Breast epithelium (tissue), 3 donors: ENCODE data around the gene USP22.

Source experiments
- POLR2A ChIP-seq: fragments of 450-650 bp; IDR thresholded peaks from one replicate; pipeline ENCODE4 v1.6.1; 2016; ENCODE audit warnings: antibody characterized with exemption, mild to moderate bottlenecking, moderate library complexity
- TF ChIP-seq, protein P1 (sequence below), 3 donors: fragments of 450-650 bp; IDR thresholded peaks; one replicate each; pipeline ENCODE4 v1.5.1; 2016 to 2017; ENCODE audit warnings: antibody characterized with exemption in 3 of 3, mild to moderate bottlenecking in 3 of 3, moderate library complexity in 3 of 3

DNA sequence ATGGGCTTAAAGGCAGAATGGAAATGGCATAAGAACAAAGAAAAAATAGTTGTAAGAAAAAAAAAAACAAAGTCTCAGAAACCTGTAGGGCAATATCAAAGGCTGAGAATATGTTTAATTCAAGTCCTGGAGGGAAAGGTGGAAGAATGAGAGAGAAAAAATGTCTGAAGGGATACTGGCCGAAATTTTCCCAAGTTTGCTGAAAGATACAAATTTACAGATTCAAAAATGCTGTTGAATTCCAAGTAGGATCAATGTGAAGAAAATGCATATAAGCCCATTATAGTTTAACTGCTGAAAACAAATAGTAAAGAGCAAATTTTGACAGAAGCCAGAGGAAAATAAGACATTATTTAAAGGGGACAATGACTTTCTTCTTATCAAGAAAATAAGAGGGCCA lies 6.6 kb upstream of the USP22 start:
- TF ChIP-seq, protein P1, sequence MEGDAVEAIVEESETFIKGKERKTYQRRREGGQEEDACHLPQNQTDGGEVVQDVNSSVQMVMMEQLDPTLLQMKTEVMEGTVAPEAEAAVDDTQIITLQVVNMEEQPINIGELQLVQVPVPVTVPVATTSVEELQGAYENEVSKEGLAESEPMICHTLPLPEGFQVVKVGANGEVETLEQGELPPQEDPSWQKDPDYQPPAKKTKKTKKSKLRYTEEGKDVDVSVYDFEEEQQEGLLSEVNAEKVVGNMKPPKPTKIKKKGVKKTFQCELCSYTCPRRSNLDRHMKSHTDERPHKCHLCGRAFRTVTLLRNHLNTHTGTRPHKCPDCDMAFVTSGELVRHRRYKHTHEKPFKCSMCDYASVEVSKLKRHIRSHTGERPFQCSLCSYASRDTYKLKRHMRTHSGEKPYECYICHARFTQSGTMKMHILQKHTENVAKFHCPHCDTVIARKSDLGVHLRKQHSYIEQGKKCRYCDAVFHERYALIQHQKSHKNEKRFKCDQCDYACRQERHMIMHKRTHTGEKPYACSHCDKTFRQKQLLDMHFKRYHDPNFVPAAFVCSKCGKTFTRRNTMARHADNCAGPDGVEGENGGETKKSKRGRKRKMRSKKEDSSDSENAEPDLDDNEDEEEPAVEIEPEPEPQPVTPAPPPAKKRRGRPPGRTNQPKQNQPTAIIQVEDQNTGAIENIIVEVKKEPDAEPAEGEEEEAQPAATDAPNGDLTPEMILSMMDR (IDR thresholded peaks at IDR 0.05): no peak
- TF ChIP-seq POLR2A: no peak
